Measurements from ENCODE around the gene PAM. TPM values are rescaled to one million over a fixed set of nuclear protein-coding genes. Genes with fewer than 3 reads are reported as not detected.

Gene PAM
- total and polyA plus RNA-seq, 2 of the 13 experiments (the other 11 are each of a cell fraction or from before 2014, with no cell fraction given), result 20.2 to 79.1 TPM

DNA sequence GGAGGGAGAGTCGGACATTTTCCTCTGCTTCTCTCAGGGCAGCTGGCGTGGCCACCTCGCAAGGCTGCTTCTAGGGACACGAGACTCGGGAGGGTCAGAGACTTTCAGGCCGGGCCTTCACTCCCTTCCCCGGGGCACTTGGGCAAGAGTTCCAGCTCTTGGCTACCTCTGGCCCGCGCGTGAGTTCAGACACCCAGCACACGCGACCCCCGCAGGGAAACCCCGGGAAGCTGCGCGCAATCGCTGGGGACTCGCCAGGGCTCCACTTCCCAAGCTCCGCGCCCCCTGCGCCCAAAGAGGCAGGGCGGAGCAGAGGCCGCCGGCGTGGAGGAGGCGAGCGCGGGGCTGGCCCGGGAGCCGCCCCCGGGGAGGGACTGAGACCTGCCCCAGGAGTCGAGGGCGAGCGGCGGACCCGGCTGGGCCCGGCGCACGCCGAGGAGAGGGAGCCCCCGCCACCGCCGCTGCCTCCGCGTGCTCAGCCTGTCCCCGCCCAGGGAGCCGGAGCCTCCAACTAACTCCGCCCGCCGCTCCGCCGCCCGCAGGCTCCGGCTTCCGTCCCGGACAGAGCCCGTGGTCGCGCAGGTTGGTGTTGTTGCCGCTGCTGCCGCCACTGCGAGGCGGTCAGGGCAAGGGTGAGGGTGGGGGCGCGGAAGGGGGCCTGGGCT lies at the start of gene PAM (continued):
- TF ChIP-seq, protein P1, sequence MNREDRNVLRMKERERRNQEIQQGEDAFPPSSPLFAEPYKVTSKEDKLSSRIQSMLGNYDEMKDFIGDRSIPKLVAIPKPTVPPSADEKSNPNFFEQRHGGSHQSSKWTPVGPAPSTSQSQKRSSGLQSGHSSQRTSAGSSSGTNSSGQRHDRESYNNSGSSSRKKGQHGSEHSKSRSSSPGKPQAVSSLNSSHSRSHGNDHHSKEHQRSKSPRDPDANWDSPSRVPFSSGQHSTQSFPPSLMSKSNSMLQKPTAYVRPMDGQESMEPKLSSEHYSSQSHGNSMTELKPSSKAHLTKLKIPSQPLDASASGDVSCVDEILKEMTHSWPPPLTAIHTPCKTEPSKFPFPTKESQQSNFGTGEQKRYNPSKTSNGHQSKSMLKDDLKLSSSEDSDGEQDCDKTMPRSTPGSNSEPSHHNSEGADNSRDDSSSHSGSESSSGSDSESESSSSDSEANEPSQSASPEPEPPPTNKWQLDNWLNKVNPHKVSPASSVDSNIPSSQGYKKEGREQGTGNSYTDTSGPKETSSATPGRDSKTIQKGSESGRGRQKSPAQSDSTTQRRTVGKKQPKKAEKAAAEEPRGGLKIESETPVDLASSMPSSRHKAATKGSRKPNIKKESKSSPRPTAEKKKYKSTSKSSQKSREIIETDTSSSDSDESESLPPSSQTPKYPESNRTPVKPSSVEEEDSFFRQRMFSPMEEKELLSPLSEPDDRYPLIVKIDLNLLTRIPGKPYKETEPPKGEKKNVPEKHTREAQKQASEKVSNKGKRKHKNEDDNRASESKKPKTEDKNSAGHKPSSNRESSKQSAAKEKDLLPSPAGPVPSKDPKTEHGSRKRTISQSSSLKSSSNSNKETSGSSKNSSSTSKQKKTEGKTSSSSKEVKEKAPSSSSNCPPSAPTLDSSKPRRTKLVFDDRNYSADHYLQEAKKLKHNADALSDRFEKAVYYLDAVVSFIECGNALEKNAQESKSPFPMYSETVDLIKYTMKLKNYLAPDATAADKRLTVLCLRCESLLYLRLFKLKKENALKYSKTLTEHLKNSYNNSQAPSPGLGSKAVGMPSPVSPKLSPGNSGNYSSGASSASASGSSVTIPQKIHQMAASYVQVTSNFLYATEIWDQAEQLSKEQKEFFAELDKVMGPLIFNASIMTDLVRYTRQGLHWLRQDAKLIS (CRISPR knock-in tag; IDR thresholded peaks at IDR 0.05), result peak; percentile 17; the same call in 1 of the 2 replicates
- TF ChIP-seq, protein P2, sequence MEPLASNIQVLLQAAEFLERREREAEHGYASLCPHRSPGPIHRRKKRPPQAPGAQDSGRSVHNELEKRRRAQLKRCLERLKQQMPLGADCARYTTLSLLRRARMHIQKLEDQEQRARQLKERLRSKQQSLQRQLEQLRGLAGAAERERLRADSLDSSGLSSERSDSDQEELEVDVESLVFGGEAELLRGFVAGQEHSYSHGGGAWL (CRISPR knock-in tag; IDR thresholded peaks at IDR 0.05), result 0 out of 2 replicates have a peak, but pooled peaks have one; percentile 32
- TF ChIP-seq MEIS2 (CRISPR knock-in tag; IDR thresholded peaks at IDR 0.05) (no peak; the same call in 1 of the 2 replicates), CBFB (CRISPR knock-in tag; IDR thresholded peaks at IDR 0.05) (no peak), PCBP1 (IDR thresholded peaks at IDR 0.05; ENCODE audit: borderline replicate concordance, low read depth, low read length) (no peak), HMG20B (CRISPR knock-in tag; conservative IDR thresholded peaks at IDR 0.05) (no peak), ZNF484 (CRISPR knock-in tag; IDR thresholded peaks at IDR 0.05; ENCODE audit: borderline replicate concordance, low read depth) (no peak), ZMYM3 (CRISPR knock-in tag; IDR thresholded peaks at IDR 0.05) (no peak), KLF15 (CRISPR knock-in tag; IDR thresholded peaks at IDR 0.05; ENCODE audit: borderline replicate concordance) (no peak; the same call in 1 of the 2 replicates), ZNF430 (CRISPR knock-in tag; IDR thresholded peaks at IDR 0.05) (0 out of 2 replicates have a peak, but pooled peaks have one; percentile 41), KDM6A (CRISPR knock-in tag; IDR thresholded peaks at IDR 0.05; ENCODE audit: low read depth) (no peak), ATAD3A (CRISPR knock-in tag; IDR thresholded peaks at IDR 0.05) (no peak), SP2 (CRISPR knock-in tag; IDR thresholded peaks at IDR 0.05) (no peak)
- TF ChIP-seq, protein P3, sequence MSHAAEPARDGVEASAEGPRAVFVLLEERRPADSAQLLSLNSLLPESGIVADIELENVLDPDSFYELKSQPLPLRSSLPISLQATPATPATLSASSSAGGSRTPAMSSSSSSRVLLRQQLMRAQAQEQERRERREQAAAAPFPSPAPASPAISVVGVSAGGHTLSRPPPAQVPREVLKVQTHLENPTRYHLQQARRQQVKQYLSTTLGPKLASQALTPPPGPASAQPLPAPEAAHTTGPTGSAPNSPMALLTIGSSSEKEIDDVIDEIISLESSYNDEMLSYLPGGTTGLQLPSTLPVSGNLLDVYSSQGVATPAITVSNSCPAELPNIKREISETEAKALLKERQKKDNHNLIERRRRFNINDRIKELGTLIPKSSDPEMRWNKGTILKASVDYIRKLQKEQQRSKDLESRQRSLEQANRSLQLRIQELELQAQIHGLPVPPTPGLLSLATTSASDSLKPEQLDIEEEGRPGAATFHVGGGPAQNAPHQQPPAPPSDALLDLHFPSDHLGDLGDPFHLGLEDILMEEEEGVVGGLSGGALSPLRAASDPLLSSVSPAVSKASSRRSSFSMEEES (CRISPR knock-in tag; IDR thresholded peaks at IDR 0.05), result no peak; the same call in 1 of the 2 replicates
- TF ChIP-seq, protein P4, sequence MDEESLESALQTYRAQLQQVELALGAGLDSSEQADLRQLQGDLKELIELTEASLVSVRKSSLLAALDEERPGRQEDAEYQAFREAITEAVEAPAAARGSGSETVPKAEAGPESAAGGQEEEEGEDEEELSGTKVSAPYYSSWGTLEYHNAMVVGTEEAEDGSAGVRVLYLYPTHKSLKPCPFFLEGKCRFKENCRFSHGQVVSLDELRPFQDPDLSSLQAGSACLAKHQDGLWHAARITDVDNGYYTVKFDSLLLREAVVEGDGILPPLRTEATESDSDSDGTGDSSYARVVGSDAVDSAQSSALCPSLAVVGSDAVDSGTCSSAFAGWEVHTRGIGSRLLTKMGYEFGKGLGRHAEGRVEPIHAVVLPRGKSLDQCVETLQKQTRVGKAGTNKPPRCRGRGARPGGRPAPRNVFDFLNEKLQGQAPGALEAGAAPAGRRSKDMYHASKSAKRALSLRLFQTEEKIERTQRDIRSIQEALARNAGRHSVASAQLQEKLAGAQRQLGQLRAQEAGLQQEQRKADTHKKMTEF (CRISPR knock-in tag; IDR thresholded peaks at IDR 0.05), result no peak
- TF ChIP-seq, protein P5, sequence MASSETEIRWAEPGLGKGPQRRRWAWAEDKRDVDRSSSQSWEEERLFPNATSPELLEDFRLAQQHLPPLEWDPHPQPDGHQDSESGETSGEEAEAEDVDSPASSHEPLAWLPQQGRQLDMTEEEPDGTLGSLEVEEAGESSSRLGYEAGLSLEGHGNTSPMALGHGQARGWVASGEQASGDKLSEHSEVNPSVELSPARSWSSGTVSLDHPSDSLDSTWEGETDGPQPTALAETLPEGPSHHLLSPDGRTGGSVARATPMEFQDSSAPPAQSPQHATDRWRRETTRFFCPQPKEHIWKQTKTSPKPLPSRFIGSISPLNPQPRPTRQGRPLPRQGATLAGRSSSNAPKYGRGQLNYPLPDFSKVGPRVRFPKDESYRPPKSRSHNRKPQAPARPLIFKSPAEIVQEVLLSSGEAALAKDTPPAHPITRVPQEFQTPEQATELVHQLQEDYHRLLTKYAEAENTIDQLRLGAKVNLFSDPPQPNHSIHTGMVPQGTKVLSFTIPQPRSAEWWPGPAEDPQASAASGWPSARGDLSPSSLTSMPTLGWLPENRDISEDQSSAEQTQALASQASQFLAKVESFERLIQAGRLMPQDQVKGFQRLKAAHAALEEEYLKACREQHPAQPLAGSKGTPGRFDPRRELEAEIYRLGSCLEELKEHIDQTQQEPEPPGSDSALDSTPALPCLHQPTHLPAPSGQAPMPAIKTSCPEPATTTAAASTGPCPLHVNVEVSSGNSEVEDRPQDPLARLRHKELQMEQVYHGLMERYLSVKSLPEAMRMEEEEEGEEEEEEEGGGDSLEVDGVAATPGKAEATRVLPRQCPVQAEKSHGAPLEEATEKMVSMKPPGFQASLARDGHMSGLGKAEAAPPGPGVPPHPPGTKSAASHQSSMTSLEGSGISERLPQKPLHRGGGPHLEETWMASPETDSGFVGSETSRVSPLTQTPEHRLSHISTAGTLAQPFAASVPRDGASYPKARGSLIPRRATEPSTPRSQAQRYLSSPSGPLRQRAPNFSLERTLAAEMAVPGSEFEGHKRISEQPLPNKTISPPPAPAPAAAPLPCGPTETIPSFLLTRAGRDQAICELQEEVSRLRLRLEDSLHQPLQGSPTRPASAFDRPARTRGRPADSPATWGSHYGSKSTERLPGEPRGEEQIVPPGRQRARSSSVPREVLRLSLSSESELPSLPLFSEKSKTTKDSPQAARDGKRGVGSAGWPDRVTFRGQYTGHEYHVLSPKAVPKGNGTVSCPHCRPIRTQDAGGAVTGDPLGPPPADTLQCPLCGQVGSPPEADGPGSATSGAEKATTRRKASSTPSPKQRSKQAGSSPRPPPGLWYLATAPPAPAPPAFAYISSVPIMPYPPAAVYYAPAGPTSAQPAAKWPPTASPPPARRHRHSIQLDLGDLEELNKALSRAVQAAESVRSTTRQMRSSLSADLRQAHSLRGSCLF (CRISPR knock-in tag; IDR thresholded peaks at IDR 0.05; ENCODE audit: borderline replicate concordance), result no peak
